H9 (cell line): ENCODE measurements around the gene LAYN. TPM values are rescaled to one million over a fixed set of nuclear protein-coding genes. Genes with fewer than 3 reads are reported as not detected.

Experiments
- DNase-seq: peaks from one replicate; pipeline ENCODE4 v3.0.0-alpha.2; 2017
- H2AFZ ChIP-seq: one replicate; pipeline ENCODE4 v1.6.1; 2013; ENCODE audit warnings: mild to moderate bottlenecking, low read length, control low read depth, moderate library complexity
- H2AK5ac ChIP-seq: 2 replicates; pipeline ENCODE4 v1.6.1; 2013; ENCODE audit warnings: low read length, control low read depth, mixed read lengths; ENCODE audit not compliant: insufficient read length
- H2BK120ac ChIP-seq: one replicate; pipeline ENCODE4 v1.6.1; 2013; ENCODE audit warnings: low read depth, mild to moderate bottlenecking, low read length, control low read depth, inconsistent platforms; ENCODE audit not compliant: poor library complexity, severe bottlenecking
- H2BK12ac ChIP-seq: 2 replicates; pipeline ENCODE4 v1.6.1; 2013; ENCODE audit warnings: low read length, control low read depth, mixed read lengths, low read depth; ENCODE audit not compliant: insufficient read length
- H2BK15ac ChIP-seq: 2 replicates; pipeline ENCODE4 v1.6.1; 2013; ENCODE audit warnings: low read depth, low read length, control low read depth
- H2BK20ac ChIP-seq: one replicate; pipeline ENCODE4 v1.6.1; 2013; ENCODE audit warnings: low read depth, mild to moderate bottlenecking, low read length, control low read depth, inconsistent platforms; ENCODE audit not compliant: poor library complexity, severe bottlenecking
- H2BK5ac ChIP-seq: 2 replicates; pipeline ENCODE4 v1.6.1; 2013; ENCODE audit warnings: low read length, control low read depth, mixed read lengths; ENCODE audit not compliant: insufficient read length
- H3K14ac ChIP-seq: 2 replicates; pipeline ENCODE4 v1.6.1; 2013; ENCODE audit warnings: low read length, control low read depth; ENCODE audit not compliant: insufficient read depth
- H3K18ac ChIP-seq: 2 replicates; pipeline ENCODE4 v1.6.1; 2013; ENCODE audit warnings: low read depth, mild to moderate bottlenecking, mixed read lengths, low read length, control low read depth; ENCODE audit not compliant: insufficient read length
- H3K23ac ChIP-seq: 2 replicates; pipeline ENCODE4 v1.6.1; 2013; ENCODE audit warnings: low read length, control low read depth, mixed read lengths, low read depth; ENCODE audit not compliant: insufficient read length
- H3K23me2 ChIP-seq: 2 replicates; pipeline ENCODE4 v1.6.1; 2013; ENCODE audit warnings: low read depth, mild to moderate bottlenecking, mixed read lengths, low read length, control low read depth; ENCODE audit not compliant: insufficient read length, poor library complexity, severe bottlenecking
- H3K27ac ChIP-seq: 2 replicates; pipeline ENCODE4 v1.5.1; 2013; ENCODE audit warnings: low read length, control low read depth, mixed read lengths, low read depth; ENCODE audit not compliant: insufficient read length
- H3K27me3 ChIP-seq: 2 replicates; pipeline ENCODE4 v1.6.1; 2013; ENCODE audit warnings: low read length, control low read depth, inconsistent platforms; ENCODE audit not compliant: insufficient read depth
- H3K4ac ChIP-seq: 2 replicates; pipeline ENCODE4 v1.6.1; 2013; ENCODE audit warnings: low read depth, mild to moderate bottlenecking, control low read depth, inconsistent platforms, low read length, moderate library complexity
- H3K4me1 ChIP-seq: 2 replicates; pipeline ENCODE4 v1.6.1; 2013; ENCODE audit warnings: low read length, control low read depth, inconsistent platforms; ENCODE audit not compliant: insufficient read depth
- H3K4me2 ChIP-seq: 2 replicates; pipeline ENCODE4 v1.6.1; 2013; ENCODE audit warnings: low read length, control low read depth, mixed read lengths; ENCODE audit not compliant: insufficient read length, insufficient read depth
- H3K56ac ChIP-seq: 2 replicates; pipeline ENCODE4 v1.6.1; 2013; ENCODE audit warnings: low read depth, mild to moderate bottlenecking, mixed read lengths, low read length, control low read depth; ENCODE audit not compliant: insufficient read length
- H3K79me1 ChIP-seq: 2 replicates; pipeline ENCODE4 v1.6.1; 2013; ENCODE audit warnings: low read depth, mild to moderate bottlenecking, moderate library complexity, low read length, control low read depth, inconsistent platforms; ENCODE audit not compliant: insufficient read depth, poor library complexity, severe bottlenecking
- H3K79me2 ChIP-seq: 2 replicates; pipeline ENCODE4 v1.6.1; 2013; ENCODE audit warnings: low read length, control low read depth, inconsistent platforms; ENCODE audit not compliant: insufficient read depth
- H3K9ac ChIP-seq: 2 replicates; pipeline ENCODE4 v1.6.1; 2013; ENCODE audit warnings: low read length, control low read depth, mixed read lengths; ENCODE audit not compliant: insufficient read length; ENCODE audit errors: extremely low read depth
- H3K9me3 ChIP-seq: one replicate; pipeline ENCODE4 v1.6.1; 2013; ENCODE audit warnings: low read depth, low read length, inconsistent platforms; ENCODE audit not compliant: control insufficient read depth
- H3T11ph ChIP-seq: one replicate; pipeline ENCODE4 v1.6.1; 2013; ENCODE audit warnings: mild to moderate bottlenecking, low read length, control low read depth, inconsistent platforms
- H4K20me1 ChIP-seq: one replicate; pipeline ENCODE4 v1.6.1; 2013; ENCODE audit not compliant: control insufficient read depth, insufficient read length, insufficient read depth
- H4K5ac ChIP-seq: 2 replicates; pipeline ENCODE4 v1.6.1; 2013; ENCODE audit warnings: low read depth, mild to moderate bottlenecking, mixed read lengths, low read length, control low read depth; ENCODE audit not compliant: insufficient read length
- H4K8ac ChIP-seq: replicated peaks from 2 replicates; pipeline ENCODE4 v1.6.1; 2013; ENCODE audit warnings: low read length, control low read depth, mixed read lengths, low read depth; ENCODE audit not compliant: insufficient read length
- H4K91ac ChIP-seq: 2 replicates; pipeline ENCODE4 v1.6.1; 2013; ENCODE audit warnings: low read depth, mild to moderate bottlenecking, moderate library complexity, mixed read lengths, low read length, control low read depth; ENCODE audit not compliant: insufficient read length
- H3K27ac Mint-ChIP-seq, 3 experiments: 2 replicates in 2 of 3; 3 replicates in 1 of 3; pipeline ENCODE4 v1.8.0; 2020 to 2021; ENCODE audit warnings: mixed read lengths in 3 of 3, mild to moderate bottlenecking in 1 of 3, moderate library complexity in 1 of 3
- H3K27me3 Mint-ChIP-seq: 2 replicates; pipeline ENCODE4 v1.8.0; 2021; ENCODE audit warnings: low read depth, mild to moderate bottlenecking, moderate library complexity, mixed read lengths
- H3K36me3 Mint-ChIP-seq, 3 experiments: 2 replicates in 2 of 3; 3 replicates in 1 of 3; pipeline ENCODE4 v1.8.0; 2020 to 2021; ENCODE audit warnings: low read depth in 3 of 3, mixed read lengths in 3 of 3; ENCODE audit not compliant: insufficient read depth in 1 of 3
- H3K4me1 Mint-ChIP-seq, 2 experiments: 2 replicates each; pipeline ENCODE4 v1.8.0; 2020; ENCODE audit warnings: mixed read lengths in 2 of 2
- H3K4me3 Mint-ChIP-seq, 2 experiments: 2 replicates in 1 of 2; 3 replicates in 1 of 2; pipeline ENCODE4 v1.8.0; 2020 to 2021; ENCODE audit warnings: mild to moderate bottlenecking in 2 of 2, mixed read lengths in 2 of 2, moderate library complexity in 1 of 2
- H3K9me3 Mint-ChIP-seq, 2 experiments: 2 replicates in 1 of 2; 3 replicates in 1 of 2; pipeline ENCODE4 v1.8.0; 2020; ENCODE audit warnings: mild to moderate bottlenecking in 2 of 2, mixed read lengths in 2 of 2, moderate library complexity in 1 of 2
- CTCF ChIP-seq: fragments of 200-600 bp; sonication (generic); conservative IDR thresholded peaks from 3 replicates; pipeline ENCODE4 v1.8.0; 2021; ENCODE audit warnings: antibody characterized with exemption, mild to moderate bottlenecking
- WGBS: extraction: QIAGEN DNeasy Blood & Tissue Kit; methylation state at CpG from one replicate; pipeline ENCODE4 v1.1.7; 2013; ENCODE audit warnings: missing lambda C conversion rate, low lambda C conversion rate, mixed read lengths; ENCODE audit not compliant: insufficient read length; ENCODE audit errors: extremely low coverage; 5-methylcytosine and 5-hydroxymethylcytosine counted together
- total RNA-seq: library from RNA; stranded (reverse); gene quantifications from 2 replicates; pipeline ENCODE4 v1.2.1, GENCODE V29; 2021

The LAYN gene
- total RNA-seq, 1 experiment from 2014 or later = 3.1 TPM

- Histone ChIP-seq H3K9ac (no peak overlapping the region), H3K4me2 (no peak overlapping the region), H3K14ac (no peak overlapping the region), H3K23ac (no peak overlapping the region), H3T11ph (no peak overlapping the region), H2BK12ac (no peak overlapping the region), H3K79me1 (no peaks in the 10 kb centered on the region), H3K9me3 (no peaks in the 10 kb centered on the region), H2AK5ac (no peak overlapping the region), H4K91ac (no peak overlapping the region), H3K27ac (no peak overlapping the region), H4K8ac (no peak overlapping the region), H3K23me2 (peaks cover 16% of the 10 kb centered on the region), H3K79me2 (no peaks in the 10 kb centered on the region), H2BK120ac (no peak overlapping the region), H4K20me1 (no peaks in the 10 kb centered on the region), H3K18ac (no peak overlapping the region), H3K56ac (no peak overlapping the region), H3K27me3 (peaks cover 27% of the 10 kb centered on the region; the same call in 1 of the 2 replicates), H2BK5ac (no peak overlapping the region), H2BK15ac (no peak overlapping the region), H2BK20ac (no peak overlapping the region), H2AFZ (no peak overlapping the region), H3K4ac (no peak overlapping the region), H3K4me1 (no peaks in the 10 kb centered on the region; the same call in 1 of the 2 replicates), H4K5ac (no peak overlapping the region)
- no peak for DNase-seq
- peaks cover 9 to 13% of the 10 kb centered on the region in 2 experiments; a peak in 4 of 5 replicates for H3K9me3 Mint-ChIP-seq
- H3K4me1 Mint-ChIP-seq = peaks cover 35 to 37% of the 10 kb centered on the region in 2 experiments
- TF ChIP-seq CTCF = no peak
- no peak overlapping the region for H3K27ac Mint-ChIP-seq
- peaks cover 60% of the 10 kb centered on the region for H3K27me3 Mint-ChIP-seq
- H3K36me3 Mint-ChIP-seq = peaks cover 0 to 5% (median 0%) of the 10 kb centered on the region in 3 experiments; a peak in 3 of 7 replicates
- H3K4me3 Mint-ChIP-seq = no peak overlapping the region
- WGBS = no CpG with 5 or more reads among the region's 1 CpG
Measured at GRCh38 chr11:111538407-111539114, 2.0 kb upstream of the LAYN start.
